Raji (cell line): Measurements from ENCODE around the gene MAEA.

Experiments used
- POLR2A ChIP-seq: IDR thresholded peaks from 2 replicates; pipeline ENCODE4 v1.6.1; 2011; ENCODE audit warnings: low read depth, low read length, control low read depth; ENCODE audit not compliant: insufficient read depth

The MAEA gene

DNA sequence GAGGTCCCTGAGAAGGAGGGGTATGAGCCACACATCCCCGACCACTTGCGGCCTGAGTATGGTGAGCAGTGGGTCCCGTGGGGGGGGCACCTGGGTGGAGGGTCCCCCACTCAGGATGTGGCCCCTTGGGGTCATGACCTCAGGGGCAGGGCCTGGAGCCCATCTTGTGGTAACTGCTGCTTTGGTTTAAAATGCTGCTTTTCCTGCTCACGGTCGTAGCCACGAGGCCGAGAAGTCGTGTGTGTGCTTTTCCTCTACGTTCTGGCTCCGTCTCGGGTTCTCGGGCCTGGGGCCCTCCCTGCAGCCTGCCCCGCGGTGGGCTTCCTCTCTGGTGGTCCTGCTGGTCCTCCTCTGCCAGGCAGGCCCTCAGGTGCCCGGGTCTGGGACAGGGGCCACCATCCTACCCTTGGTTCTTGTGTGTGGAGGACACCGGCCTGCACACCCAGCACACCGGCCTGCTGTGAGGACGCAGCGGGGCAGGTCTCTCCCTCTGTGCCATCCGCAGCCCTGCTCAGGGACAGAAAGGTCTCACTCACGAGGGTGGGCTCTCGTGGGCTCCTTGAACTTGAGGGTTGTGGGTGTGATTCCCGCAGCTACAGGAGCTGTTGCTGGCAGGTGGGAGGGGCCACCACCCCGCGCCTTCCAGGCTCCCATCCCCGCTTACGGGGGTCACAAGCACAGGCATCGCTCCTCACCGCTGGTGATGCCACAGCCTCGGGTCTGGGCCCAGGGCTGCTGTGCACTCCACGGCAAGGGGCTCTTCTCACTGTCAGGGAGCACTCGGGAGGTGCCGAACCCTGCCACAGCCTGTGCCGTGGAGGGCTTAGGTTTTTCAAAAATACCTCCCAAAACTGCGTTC, 76.9 kb downstream of the MAEA start:
- TF ChIP-seq POLR2A = no peak

DNA sequence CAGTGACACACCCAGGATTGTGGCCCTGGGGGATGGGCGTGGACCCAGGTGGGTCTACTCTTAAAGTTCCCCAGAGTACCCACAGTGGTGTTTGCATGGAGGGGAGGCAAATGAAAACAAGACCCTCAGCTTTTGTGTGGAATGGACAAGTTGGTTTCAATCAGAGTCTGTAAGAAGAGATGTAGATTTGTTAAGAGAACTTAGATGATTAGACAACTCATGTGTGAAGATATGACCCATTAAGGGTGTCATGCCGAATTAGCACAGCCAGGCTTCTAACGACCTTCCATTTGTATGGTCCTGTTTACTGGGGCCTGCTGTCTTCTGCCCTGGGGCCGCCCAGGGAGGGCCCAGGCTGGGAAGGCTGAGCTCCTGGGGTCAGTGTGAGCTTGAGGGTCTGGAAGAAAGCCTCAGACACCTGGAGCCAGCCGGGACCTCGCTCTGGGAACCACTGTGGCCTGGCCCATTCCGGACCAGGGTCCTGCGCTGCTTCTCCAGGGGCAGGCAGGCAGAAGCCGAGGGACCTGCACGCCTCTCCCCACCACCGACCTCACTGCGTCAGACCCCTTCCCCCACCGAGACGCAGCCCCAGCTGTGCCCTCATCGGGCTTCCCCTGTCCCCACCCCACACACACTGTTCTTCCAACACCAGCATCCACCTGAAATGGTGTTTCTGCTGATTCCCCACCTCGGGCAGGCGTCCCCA, 77.7 kb downstream of the MAEA start:
- no peak for TF ChIP-seq POLR2A

DNA sequence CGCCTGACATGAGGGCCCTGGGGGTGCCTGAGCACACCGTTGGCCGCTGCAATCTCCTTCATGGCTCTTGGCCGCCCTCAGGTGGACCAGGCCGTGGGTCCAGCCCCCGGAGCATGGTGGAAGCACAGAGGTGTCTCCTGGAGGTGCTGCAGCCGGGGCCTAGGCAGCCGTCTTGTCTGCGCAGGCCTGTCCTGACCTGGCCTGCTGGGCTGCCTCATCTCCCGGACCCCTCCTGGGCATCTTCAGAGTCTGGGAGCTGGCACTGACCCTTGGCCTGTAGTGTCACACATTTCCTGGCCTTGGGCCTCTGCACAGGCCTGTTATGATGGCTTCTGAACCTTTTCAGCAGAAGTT, 78.2 kb downstream of the MAEA start:
- TF ChIP-seq POLR2A = no peak

DNA sequence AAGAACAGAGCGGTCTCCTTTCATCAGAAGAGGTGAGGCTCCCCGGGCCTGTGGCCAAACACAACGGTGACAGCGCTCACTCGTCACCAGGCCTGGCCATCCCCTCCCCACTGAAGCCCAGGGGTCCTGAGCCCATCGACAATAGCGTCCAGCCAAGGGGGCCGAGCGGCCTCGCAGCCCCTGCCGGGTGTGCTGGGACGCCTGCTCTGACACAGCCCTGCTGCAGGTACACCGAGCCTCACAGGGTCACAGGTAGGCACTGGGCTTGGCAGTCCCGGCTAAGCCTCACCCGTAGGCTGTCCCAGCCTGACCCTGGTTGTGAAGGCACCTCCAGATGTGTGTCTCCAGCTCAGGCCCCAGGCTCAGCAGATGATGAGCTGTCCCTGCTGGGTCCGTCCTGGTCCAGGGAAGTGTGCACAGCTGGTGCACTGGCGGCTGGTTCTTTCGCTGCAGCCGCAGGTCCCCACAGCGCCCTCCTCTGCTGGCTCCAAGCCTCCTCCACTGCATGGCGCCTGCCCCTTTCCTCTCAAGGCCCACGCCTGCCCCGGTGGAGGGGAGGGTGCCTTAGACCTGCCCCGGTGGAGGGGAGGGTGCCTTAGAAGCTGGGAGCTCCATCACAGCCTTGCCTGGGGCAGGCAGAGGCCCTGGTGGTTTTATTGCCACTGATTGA, 78.9 kb downstream of the MAEA start:
- no peak for TF ChIP-seq POLR2A

DNA sequence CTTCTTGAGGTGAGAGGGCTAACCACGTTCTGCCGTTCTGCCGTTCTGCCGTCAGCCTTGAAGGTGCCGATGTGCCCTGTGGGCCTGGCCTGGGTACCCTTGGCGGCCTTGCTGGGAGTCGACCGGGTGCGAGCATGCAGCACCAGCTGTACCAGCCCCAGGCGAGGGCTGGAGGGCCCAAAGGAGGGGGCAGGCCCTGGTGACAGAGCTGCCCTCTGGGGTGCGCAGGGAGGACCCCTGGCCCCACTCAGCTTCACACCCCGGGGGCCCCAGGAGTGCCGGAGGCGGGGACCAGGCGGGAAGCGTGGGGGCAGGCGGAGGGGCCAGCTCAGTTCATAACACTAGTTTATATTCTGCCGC, 79.4 kb downstream of the MAEA start:
- TF ChIP-seq POLR2A = no peak

DNA sequence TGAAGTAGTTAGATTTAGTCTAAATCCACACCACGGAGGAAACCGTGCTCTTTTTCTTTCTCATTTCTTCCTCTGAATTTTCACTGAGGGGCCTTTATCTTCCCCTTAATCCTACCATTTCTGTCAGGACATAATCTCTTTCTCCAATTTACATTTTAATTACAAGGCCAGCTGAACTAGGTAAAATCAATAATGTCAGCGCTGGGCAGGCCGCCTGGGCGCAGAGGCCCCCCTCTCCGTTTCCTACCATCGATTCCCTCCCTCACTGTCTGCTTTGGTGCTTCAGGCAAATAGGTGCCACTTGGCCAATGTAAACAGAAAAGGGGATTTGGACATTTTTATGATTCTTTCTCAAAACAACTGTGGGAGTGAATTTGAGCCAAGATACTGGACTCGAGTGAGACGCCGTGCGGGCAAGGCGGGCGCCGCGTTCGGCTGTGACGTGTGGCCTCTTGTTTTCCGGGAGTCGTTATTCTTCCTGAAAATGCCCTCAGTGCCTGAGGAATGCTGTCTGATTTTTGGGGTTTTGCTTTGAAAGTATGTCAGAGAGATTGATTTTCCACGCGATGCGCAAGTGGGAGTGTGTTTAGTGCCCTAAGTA, 79.9 kb downstream of the MAEA start:
- TF ChIP-seq POLR2A = no peak

DNA sequence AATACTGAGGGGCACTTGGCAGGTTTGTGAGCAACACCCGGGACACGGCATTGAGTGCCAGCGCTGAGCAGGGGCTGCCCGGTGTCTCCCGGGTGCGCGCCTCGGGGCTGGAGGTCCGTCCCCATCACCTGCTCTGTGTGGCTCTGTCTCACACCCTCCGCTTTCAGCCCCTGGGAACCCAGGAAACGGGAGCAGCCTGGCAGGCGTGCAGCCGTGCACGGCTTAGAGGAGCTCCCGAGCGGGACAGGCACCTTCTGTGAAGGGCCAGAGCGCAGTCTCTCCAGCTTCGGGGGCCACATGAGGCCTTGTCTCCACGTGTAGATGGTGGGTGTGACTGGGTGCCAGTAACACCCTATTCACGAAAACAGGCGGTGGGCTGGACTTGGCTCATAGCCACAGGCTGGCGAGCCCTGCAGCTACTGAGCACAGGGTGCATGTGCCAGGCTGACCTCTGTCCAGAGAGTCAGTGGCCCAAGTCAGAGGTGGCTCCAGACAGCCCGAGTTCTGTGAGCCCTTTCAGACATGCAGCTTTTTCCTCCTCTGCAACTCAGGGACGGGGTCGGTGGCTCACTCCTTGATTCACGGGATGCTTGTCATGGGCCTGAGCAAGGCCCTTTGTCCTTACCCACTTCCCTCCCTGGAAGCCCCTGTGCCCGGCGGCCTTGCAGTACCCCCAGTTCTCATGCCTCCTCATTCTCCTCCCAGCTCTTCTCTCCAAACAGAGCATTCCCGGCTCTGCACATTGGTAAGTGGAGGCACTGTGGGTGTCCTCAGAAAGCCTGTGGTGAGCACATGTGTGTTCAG, 80.8 kb downstream of the MAEA start:
- TF ChIP-seq POLR2A = no peak

DNA sequence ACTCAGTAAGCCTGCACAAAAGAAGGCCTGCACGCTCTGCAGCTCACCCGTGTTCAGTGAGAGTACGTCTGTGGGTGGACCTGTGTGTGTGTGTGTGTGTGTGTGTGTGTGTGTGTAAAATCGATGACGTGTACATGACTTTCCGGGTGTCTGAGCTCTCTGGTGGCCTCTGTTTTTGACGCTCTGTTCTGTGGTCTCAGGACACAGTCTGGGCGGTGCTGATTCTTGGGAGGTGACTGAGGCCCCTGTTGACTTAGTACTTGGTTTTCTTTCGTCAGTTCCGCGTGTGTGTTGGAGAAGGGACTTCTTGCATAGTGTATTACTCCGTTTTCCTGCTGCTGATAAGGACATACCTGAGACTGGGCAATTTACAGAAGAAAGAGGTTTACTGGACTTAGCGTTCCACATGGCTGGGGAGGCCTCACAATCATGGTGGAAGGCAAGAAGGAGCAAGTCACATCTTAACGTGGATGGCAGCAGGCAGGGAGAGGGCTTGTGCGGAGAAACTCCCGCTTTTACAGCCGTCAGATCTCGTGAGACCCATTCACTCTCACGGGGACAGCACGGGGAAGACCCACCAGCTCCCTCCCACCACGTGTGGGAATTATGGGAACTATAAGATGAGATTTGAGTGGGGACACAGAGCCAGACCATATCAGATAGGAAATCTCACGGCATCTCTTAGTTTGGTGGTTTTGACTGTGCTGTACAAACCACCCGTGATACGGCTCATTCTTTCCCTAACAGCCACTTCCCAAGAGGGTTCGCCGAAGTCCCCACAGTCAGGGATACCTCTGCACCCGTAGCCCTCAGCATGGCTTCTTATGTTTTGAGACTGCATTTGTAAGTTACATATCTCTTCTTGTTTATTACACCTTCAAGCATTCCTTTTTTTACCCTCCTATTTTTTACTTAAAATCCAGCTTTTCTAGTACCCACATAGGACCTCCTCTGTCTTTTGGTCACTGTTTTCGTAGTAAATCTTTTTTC, 81.8 kb downstream of the MAEA start:
- no peak for TF ChIP-seq POLR2A

DNA sequence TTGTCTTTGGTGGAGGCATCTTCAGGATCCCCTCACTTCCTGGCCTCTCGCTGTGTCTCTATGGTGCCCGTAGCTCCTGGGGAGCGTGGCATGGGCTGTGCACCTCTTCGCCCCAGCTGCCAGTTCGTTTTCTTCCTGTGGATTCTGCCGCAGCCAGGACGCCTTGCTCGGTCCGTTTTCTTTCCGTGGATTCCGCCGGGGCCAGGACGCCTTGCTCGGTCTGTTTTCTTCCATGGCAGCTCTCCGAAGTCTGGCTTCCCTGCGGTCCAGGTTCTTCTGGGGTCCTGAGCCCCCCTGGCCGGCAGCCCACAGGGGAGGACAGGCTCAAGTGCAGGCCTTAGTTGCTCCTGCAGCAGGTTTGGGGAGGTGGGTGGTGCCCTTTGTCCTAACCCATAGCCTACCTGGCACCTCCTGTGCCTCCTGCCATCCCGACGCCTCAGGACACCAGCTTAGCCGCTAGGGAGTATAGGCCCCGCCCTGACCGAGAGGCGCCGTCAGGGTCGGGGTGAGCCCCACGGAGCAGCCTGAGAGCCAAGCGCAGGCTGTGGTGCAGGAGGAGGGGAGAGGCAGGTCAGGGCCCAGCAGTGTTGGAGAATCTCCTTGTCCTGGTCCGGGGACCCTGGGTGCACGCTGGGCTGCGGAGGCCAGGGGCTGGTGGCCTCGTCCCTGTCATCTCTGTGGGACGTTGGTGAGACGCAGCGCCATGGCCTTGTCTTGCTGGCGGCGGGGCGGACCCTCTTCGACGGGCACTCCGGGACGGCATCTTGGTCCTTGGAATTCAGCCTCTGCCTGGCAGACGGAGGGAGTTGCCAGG, 84.4 kb downstream of the MAEA start:
- TF ChIP-seq POLR2A = no peak

DNA sequence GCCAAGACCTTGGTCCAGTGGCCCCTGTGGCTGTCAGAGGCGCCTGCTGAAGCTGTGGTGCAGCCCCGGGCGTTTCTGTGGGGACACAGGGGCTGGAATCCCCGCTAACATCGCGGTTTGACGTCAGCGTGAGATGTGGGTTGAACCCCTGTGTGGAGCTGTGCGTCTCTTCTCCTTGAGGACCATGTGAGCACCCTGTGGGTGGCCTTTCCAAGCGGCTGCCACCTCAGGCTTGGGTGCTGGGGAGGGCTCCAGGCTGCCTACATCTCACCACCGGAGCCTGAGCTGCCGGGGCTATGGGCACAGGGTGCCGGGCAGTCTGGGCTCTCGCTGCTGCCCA, 85.0 kb downstream of the MAEA start:
- TF ChIP-seq POLR2A = no peak

DNA sequence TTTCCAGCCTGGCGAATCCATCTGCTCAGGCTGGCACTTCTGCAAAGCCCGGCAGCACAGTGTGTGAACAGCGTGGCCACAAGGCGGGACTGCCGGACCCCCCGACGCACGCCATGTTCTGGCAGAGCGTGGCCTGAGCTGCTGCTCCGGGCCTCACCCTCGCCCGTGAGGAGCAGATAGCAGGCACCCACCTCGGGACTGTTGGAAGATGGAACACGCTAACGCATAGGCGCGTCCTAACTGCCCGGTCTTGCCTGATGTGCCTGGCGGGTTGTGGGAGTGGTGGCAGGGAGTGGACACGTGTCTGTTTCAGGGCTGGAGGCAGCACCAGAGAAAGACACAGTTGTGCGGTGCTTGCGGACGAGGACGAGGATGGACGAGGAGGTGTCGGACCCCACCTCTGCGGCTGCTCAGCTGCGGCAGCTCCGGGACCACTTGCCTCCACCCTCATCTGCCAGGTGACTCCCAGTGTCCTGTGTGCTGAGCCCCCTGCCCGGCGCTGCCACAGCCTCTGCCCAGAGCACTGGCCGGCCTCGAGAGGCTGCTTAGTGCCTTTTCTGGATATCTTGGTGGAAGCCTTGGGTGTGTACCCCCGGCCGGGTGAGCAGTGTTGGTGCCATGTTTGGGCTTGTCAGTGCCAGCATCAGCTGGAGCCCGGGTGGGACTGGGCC, 85.5 kb downstream of the MAEA start:
- TF ChIP-seq POLR2A = no peak

DNA sequence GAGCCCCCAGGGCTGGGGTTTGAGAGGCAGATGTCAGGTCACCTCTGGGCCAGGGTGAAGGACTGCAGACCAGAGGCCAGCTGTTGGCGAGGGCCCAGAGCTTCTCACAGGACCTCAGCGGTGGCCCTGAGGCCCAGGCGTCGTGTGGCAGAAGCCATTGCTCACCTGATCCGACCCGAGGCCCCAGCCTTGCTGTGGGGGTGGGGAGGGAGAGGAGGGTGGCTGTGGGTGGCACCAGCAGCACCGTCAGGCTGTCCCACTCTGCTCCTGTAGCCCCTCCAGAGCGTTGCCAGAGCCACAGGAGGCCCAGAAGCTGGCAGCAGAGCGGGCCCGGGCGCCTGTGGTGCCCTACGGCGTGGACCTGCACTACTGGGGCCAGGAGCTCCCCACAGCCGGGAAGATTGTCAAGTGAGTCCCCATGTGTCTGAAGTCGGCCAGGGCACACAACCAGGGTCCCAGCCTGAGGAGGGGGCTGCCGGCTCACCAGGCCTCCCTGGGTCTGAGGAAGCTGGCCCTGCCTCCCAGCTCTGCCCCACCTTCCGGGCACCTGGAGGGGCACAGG, 86.2 kb downstream of the MAEA start:
- TF ChIP-seq POLR2A = no peak
